ENCODE measurements around the gene C6orf89.

DNA sequence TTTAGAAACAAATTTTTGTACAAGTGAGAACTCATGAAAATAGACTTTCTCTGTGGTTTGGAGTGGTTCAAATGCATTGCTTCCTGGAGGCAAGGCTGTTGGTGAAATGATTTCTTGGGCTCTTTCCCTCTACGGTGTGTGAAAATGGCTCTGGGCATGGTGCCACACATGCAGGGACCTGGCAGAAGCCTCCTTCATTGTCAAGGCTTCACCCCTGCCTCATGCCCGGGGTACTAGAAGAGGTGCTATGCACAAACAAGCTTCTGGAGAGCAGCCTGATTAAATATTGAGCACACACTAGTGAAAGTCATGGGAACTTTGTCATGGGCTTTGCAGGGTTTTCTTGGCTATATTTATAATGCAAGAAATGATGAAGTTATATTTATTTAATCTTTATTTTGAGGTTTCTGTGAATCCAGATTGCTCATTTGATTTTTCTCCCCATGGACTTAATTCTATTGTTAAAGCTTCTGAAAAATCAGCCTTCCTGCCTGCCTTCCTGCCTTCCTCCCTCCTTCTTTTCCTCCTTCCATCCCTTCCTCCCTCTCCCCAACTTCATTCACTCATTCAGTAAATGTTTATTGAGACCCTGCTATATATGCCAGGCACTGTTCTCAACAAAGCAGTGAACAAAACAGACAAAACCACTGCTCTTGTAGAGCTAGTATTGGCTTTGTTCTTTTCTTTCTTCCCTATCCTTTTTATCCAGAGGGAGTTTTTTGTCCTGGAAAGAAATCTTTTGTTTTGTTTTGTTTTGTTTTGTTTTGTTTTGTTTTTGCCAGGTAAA, 21.0 kb downstream of the C6orf89 start:
- TF ChIP-seq CTCF (IDR thresholded peaks at IDR 0.05), result no peak
- no peak for TF ChIP-seq EP300 (IDR thresholded peaks at IDR 0.05)
- TF ChIP-seq, protein P1, sequence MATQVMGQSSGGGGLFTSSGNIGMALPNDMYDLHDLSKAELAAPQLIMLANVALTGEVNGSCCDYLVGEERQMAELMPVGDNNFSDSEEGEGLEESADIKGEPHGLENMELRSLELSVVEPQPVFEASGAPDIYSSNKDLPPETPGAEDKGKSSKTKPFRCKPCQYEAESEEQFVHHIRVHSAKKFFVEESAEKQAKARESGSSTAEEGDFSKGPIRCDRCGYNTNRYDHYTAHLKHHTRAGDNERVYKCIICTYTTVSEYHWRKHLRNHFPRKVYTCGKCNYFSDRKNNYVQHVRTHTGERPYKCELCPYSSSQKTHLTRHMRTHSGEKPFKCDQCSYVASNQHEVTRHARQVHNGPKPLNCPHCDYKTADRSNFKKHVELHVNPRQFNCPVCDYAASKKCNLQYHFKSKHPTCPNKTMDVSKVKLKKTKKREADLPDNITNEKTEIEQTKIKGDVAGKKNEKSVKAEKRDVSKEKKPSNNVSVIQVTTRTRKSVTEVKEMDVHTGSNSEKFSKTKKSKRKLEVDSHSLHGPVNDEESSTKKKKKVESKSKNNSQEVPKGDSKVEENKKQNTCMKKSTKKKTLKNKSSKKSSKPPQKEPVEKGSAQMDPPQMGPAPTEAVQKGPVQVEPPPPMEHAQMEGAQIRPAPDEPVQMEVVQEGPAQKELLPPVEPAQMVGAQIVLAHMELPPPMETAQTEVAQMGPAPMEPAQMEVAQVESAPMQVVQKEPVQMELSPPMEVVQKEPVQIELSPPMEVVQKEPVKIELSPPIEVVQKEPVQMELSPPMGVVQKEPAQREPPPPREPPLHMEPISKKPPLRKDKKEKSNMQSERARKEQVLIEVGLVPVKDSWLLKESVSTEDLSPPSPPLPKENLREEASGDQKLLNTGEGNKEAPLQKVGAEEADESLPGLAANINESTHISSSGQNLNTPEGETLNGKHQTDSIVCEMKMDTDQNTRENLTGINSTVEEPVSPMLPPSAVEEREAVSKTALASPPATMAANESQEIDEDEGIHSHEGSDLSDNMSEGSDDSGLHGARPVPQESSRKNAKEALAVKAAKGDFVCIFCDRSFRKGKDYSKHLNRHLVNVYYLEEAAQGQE (IDR thresholded peaks at IDR 0.05), result no peak
- TF ChIP-seq RFX5 (IDR thresholded peaks at IDR 0.05), result no peak
- no peak for TF ChIP-seq POLR2A (IDR thresholded peaks at IDR 0.05; ENCODE audit: low read length)
- TF ChIP-seq, protein P2, sequence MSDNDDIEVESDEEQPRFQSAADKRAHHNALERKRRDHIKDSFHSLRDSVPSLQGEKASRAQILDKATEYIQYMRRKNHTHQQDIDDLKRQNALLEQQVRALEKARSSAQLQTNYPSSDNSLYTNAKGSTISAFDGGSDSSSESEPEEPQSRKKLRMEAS (IDR thresholded peaks at IDR 0.05), result no peak
